Bronchial epithelial cell (primary cell): ENCODE data around the gene TKFC. TPM values are rescaled to one million over a fixed set of nuclear protein-coding genes. Genes with fewer than 3 reads are reported as not detected.

Experiments
- DNase-seq: peaks from one replicate; pipeline ENCODE4 v3.0.0-alpha.2; 2010; ENCODE audit warnings: low read depth
- FAIRE-seq: peaks from 2 replicates; lab custom pipeline; 2011; peaks lifted over from hg19 to GRCh38; lab: Jason Lieb, UNC
- H3K27me3 ChIP-seq: 2 replicates; pipeline ENCODE4 v1.5.1; 2011; ENCODE audit warnings: low read length; ENCODE audit not compliant: control insufficient read depth, insufficient read depth
- H3K36me3 ChIP-seq: 2 replicates; pipeline ENCODE4 v1.5.1; 2011; ENCODE audit warnings: low read length; ENCODE audit not compliant: control insufficient read depth, insufficient read depth
- H3K4me3 ChIP-seq: 2 replicates; pipeline ENCODE4 v1.5.1; 2011; ENCODE audit warnings: mild to moderate bottlenecking, low read depth, low read length, control low read depth
- total RNA-seq: library from RNA; depleted of rRNA; stranded (reverse); fragments of >200 nt; gene quantifications from 2 replicates; pipeline ENCODE4 v1.2.1, GENCODE V29; 2014
- TF ChIP-seq, protein P1 (sequence below): IDR thresholded peaks from 2 replicates; pipeline ENCODE4 v1.5.1; 2011; ENCODE audit warnings: mild to moderate bottlenecking, moderate library complexity, low read length, control low read depth, inconsistent platforms; ENCODE audit not compliant: insufficient read depth, severe bottlenecking

Gene TKFC
- total RNA-seq, 1 donor from 2014 or later = 22.9 TPM

DNA sequence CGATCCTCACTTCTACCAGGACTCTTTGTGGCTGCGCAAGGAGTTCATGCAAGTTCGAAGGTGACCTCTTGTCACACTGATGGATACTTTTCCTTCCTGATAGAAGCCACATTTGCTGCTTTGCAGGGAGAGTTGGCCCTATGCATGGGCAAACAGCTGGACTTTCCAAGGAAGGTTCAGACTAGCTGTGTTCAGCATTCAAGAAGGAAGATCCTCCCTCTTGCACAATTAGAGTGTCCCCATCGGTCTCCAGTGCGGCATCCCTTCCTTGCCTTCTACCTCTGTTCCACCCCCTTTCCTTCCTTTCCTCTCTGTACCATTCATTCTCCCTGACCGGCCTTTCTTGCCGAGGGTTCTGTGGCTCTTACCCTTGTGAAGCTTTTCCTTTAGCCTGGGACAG, 35.6 kb downstream of the TKFC start:
- no peak for FAIRE-seq

DNA sequence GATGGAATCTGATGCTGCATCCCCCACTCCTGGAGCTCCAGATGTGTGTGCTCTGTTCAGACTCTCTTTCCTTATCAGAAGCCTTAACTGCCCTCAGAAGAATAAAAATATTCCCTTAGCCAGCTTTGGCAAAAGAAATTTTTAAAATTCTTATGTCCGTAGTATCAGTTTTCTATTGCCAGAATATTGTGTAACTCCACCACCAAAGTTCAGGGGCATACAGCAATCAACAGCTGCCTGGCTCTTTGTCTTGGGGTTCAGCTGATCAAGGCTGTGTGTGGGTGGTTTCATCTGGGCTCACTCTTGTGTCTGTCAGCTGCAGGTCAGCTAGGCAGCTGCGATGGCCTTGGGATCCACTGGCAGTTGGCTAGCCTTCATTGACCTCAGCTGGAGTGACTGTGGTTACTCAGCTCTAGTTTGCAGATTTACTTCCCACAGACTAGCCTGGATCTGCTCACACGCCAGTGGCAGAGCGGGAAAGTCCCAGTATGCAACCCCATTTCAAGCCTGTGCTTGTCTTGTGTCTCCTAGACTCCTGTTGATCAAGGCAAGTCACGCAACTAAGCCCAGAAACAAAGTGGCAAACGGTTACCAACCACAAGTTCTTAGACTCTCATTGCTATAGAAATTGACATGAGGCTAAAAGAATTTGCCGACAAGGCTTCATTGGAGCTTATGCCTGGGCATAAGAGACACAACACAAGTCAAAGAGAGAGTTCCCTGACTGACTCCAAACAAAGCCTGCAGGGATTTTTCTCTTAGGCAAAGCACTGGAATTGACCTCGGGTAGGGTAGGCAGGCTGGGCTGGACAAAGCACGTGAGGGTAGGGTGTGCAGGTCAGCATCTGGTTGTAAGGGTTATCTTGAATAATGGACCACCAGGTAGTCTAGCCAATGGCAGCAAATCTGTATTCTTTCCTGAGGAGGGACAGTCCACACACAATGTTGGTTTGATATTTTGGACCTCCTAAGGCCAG, 36.6 kb downstream of the TKFC start:
- TF ChIP-seq, protein P1, sequence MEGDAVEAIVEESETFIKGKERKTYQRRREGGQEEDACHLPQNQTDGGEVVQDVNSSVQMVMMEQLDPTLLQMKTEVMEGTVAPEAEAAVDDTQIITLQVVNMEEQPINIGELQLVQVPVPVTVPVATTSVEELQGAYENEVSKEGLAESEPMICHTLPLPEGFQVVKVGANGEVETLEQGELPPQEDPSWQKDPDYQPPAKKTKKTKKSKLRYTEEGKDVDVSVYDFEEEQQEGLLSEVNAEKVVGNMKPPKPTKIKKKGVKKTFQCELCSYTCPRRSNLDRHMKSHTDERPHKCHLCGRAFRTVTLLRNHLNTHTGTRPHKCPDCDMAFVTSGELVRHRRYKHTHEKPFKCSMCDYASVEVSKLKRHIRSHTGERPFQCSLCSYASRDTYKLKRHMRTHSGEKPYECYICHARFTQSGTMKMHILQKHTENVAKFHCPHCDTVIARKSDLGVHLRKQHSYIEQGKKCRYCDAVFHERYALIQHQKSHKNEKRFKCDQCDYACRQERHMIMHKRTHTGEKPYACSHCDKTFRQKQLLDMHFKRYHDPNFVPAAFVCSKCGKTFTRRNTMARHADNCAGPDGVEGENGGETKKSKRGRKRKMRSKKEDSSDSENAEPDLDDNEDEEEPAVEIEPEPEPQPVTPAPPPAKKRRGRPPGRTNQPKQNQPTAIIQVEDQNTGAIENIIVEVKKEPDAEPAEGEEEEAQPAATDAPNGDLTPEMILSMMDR = no peak
- no peaks in the 10 kb centered on the region for H3K27me3 ChIP-seq
- H3K36me3 ChIP-seq = peaks cover 14% of the 10 kb centered on the region
- DNase-seq (peak; percentile 100), FAIRE-seq (peak; percentile 98)
- no peak overlapping the region for H3K4me3 ChIP-seq

More for the DNA sequence above, 35.6 kb downstream of the TKFC start:
- Histone ChIP-seq H3K36me3 (peaks cover 21% of the 10 kb centered on the region), H3K27me3 (no peaks in the 10 kb centered on the region), H3K4me3 (no peak overlapping the region)
- DNase-seq = no peak
- TF ChIP-seq, protein P1 = no peak

DNA sequence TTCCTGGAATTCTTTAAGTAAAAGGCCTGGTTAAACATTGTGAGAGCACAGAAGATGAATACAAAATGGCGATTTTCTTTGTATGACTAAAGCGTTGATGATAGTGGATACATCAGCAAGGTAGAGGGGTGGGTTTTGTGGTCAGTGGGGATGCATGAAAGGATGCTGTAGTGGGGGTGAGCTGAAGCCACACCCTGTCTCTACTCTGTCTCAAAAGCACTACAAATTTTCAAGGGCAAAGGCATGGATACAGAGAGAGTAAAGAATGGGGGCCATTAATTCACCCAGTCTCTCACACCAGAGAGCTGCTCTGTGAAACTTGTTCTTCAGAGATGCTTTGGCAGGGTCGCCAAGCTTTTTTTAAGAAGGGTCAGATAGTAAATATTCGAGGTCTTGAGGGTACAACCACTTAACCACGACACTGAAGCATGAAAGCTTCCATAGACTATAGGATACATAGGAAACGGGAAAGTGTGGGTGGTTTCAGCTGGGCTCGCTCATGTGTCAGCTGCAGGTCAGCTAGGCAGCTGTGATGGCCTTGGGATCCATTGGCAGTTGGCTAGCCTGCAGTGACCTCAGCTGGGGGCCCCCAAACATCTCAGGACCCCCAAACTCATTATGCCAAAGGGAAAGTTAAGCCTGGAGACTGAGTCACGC, 37.4 kb downstream of the TKFC start:
- DNase-seq (no peak), FAIRE-seq (no peak)
- Histone ChIP-seq H3K4me3 (no peak overlapping the region), H3K36me3 (peaks cover 14% of the 10 kb centered on the region), H3K27me3 (no peaks in the 10 kb centered on the region)
- TF ChIP-seq, protein P1 = no peak

DNA sequence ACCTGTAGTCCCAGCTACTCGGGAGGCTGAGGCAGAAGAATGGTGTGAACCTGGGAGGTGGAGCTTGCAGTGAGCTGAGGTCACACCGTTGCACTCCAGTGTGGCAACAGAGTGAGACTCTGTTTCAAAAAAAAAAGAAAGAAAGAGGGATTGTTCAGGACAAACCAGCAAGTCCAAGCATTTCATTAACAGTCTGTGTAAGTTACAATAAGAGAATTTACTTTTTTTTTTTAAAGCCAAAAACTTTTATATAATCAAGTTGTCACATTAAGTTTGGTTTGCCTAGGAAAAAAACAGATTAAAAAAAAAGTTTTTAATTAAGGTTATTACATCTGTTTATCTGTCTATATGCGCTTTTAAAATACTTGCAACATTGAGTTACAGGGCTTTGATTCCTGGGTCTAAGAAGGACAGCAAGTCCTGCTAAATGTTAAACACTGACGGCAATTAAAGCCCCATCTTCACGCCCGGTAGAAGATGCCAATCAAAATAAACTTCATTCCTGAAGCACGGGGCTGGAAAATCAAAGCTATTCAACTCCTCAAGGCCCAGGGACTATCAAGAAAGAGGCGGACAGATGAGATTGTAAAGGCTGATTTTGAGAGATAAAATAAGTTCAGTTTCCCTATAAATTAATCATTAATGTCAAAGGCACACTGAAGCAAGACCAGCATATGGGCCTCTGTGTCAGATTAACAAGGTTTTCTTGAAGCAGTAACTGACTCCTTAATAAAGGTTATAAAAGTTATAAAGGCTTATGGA, 39.8 kb downstream of the TKFC start:
- Histone ChIP-seq H3K27me3 (no peaks in the 10 kb centered on the region), H3K4me3 (no peak overlapping the region), H3K36me3 (peaks cover 9% of the 10 kb centered on the region)
- FAIRE-seq (no peak), DNase-seq (no peak)
- TF ChIP-seq, protein P1 = no peak

DNA sequence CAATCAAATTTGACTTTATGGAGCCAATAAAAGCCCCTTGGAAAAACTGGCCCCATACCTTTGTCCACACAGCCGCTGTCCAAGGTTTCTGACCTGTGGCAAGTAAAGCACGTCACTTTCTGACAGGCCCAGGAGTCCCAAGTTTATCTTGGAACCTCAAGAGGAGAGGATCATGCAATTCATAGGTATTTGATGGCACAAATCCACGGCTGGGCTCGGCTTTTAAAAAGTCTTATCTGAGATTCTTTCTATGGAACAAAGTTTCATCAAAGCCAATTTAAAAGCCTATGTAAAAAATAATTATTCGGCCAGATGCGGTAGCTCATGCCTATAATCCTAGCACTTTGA, 42.7 kb downstream of the TKFC start:
- Histone ChIP-seq H3K36me3 (peaks cover 1% of the 10 kb centered on the region), H3K27me3 (no peaks in the 10 kb centered on the region), H3K4me3 (no peak overlapping the region)
- DNase-seq (no peak), FAIRE-seq (no peak)
- TF ChIP-seq, protein P1 = no peak
